Heart right ventricle (tissue), 16 donors: Measurements from ENCODE around the gene NBPF4. TPM values are rescaled to one million over a fixed set of nuclear protein-coding genes. Genes with fewer than 3 reads are reported as not detected.
"Not testable (repeated sequence)": the region's sequence is repeated elsewhere in the genome, so short reads cannot be mapped to it uniquely, and the experiment has no call there.

ENCODE experiments used
- ATAC-seq, 8 donors: fragments of 200-7000 bp; cut with Tn5 transposase; one replicate each; pipeline ENCODE4 v1.9.1; 2020; ENCODE audit warnings: mild to moderate bottlenecking in 8 of 8, moderate library complexity in 8 of 8, moderate number of reproducible peaks in 1 of 8
- DNase-seq, 2 donors: peaks; one replicate each; pipeline ENCODE4 v3.0.0-alpha.2; 2020
- H3K27ac ChIP-seq, 10 donors: fragments of 200-600 bp; sonication (generic) in 2 of 10; one replicate each; pipeline versions ENCODE4 v1.5.0 to v1.8.0; 2020 to 2022; ENCODE audit warnings: mild to moderate bottlenecking in 3 of 10
- H3K27me3 ChIP-seq, 7 donors: fragments of 200-600 bp; one replicate each; pipeline ENCODE4 v1.8.0; 2021 to 2022; ENCODE audit warnings: mild to moderate bottlenecking in 2 of 7
- H3K36me3 ChIP-seq, 9 donors: fragments of 200-600 bp; sonication (generic) in 1 of 9; one replicate each; pipeline versions ENCODE4 v1.5.0 to v1.8.0; 2020 to 2022; ENCODE audit warnings: mild to moderate bottlenecking in 2 of 9
- H3K4me1 ChIP-seq, 9 donors: fragments of 200-600 bp; sonication (generic) in 1 of 9; one replicate each; pipeline versions ENCODE4 v1.5.0 to v1.8.0; 2020 to 2022; ENCODE audit warnings: mild to moderate bottlenecking in 4 of 9
- H3K4me3 ChIP-seq, 10 donors: fragments of 200-600 bp; sonication (generic) in 2 of 10; one replicate each; pipeline versions ENCODE4 v1.5.0 to v1.8.0; 2020 to 2022; ENCODE audit warnings: mild to moderate bottlenecking in 7 of 10, moderate library complexity in 2 of 10
- H3K9me3 ChIP-seq, 11 donors: fragments of 200-600 bp in 10 of 11; sonication (generic) in 2 of 11; one replicate each; pipeline versions ENCODE4 v1.5.0 to v1.8.0; 2013 to 2022; ENCODE audit warnings: mild to moderate bottlenecking in 2 of 11, control low read depth in 1 of 11, moderate library complexity in 1 of 11
- WGBS, 2 donors: extraction: QIAGEN DNeasy Blood & Tissue Kit; methylation state at CpG; one replicate each; pipeline ENCODE4 v1.1.7; 2013; ENCODE audit warnings: inconsistent platforms in 1 of 2; 5-methylcytosine and 5-hydroxymethylcytosine counted together
- intact Hi-C, 10 donors: fragments of 100-400 bp; cut with DNase I; formaldehyde crosslinking; loops; one replicate each; pipeline versions ENCODE4 v1.11.1 to v1.14.2; 2022
- long read RNA-seq, 3 donors: library from polyadenylated mRNA; unstranded; transcript quantifications; one replicate each; pipeline ENCODE4 v2.0.0, GENCODE V29; 2020 to 2021
- polyA plus RNA-seq, 2 donors: library from polyadenylated mRNA; stranded (reverse); fragments of 200-250 nt; gene quantifications; one replicate each; pipeline ENCODE4 v1.2.3, GENCODE V29; 2013
- total RNA-seq, 10 donors: library from RNA; stranded (reverse); fragmentation: NEBNext Ultra II Directional in 3 of 10; extraction: Animal tissue kit (Norgen Biotek cat#: 25700) in 3 of 10; gene quantifications; one replicate each; pipeline versions ENCODE4 v1.2.1 to v1.2.4, GENCODE V29; 2021 to 2023
- donor health status: Arrhythmogenic right ventricular cardiomyopathy.
- donor health status: ischemic (EF 13 %, LVEDD 7.1; RV severe dilation, severe dysfunction).
- donor health status: healthy with polysubstance abuse.
- donor health status: DM: no; HTN: yes; CAD: no.
- donor health status: DM: no; HTN: no; CAD: no.
- donor health status: ischemic (EF 25% LVEDD 6.9; RV normal size, moderate dysfunction).
- donor health status: ischemic (EF 25% LVEDD 5.7; RV mildly dilated, moderate dysfunction).
- donor health status: healthy.
- donor health status: DM: yes; HTN: yes; CAD: no.
- donor health status: Ischemic cardiomyopathy.
- donor health status: ischemic (EF 35%, LVEDD 5.7; RV mildly dilated, moderate dysfunction).
- donor health status: nonischemic (EF 11% LVEDD 7.7; RV severe dilation, severe dysfunction).
- donor health status: DM: yes; HTN: yes; CAD: no.
- donor health status: PGD.
- donor health status: ischemic (EF 29% LVEDD 5.4; RV normal size, mild dysfunction).
- donor health status: nonischemic (EF 23%, LVEDD 6.1; RV moderate dilation, normal function).

Gene NBPF4
- total RNA-seq, result not detected
- polyA plus RNA-seq, result not detected
- long read RNA-seq, donor 1, result 0 reads
- long read RNA-seq, donor 2, result 0 reads
- long read RNA-seq, donor 3, result 0 reads

GRCh38 chr1:108243976-108244375 is at the start of gene NBPF4:
Gene NBPF4, minus strand, starts transcription at chr1:108244076. Its CDS starts 315 bp downstream, at chr1:108243761.
- no CpG with 5 or more reads among the region's 3 CpGs for WGBS, 2 donors
- H3K9me3 ChIP-seq, H3K4me1 ChIP-seq, H3K27me3 ChIP-seq, H3K4me3 ChIP-seq, H3K27ac ChIP-seq, ATAC-seq, DNase-seq, H3K36me3 ChIP-seq, intact Hi-C loops: not testable (repeated sequence)

- H3K27me3 ChIP-seq, ATAC-seq, DNase-seq, H3K4me1 ChIP-seq, intact Hi-C loops, H3K9me3 ChIP-seq, H3K4me3 ChIP-seq, H3K27ac ChIP-seq, H3K36me3 ChIP-seq: not testable (repeated sequence)
- WGBS, 2 donors, result no CpG with 5 or more reads among the region's 6 CpGs
These were observed 38.8 kb upstream of the NBPF4 start for GRCh38 chr1:108282528-108283257.

GRCh38 chr1:108272485-108273327 is 28.8 kb upstream of the NBPF4 start:
- H3K4me1 ChIP-seq, H3K27ac ChIP-seq, H3K4me3 ChIP-seq, intact Hi-C loops, H3K27me3 ChIP-seq, DNase-seq, H3K36me3 ChIP-seq, H3K9me3 ChIP-seq: not testable (repeated sequence)
- peak in 2 of 8 donors; percentile 38 to 51 for ATAC-seq
- WGBS, 2 donors, result no CpG with 5 or more reads among the region's 61 CpGs

GRCh38 chr1:108267097-108267496 is 23.2 kb upstream of the NBPF4 start:
- DNase-seq, H3K9me3 ChIP-seq, H3K36me3 ChIP-seq, H3K27me3 ChIP-seq, H3K27ac ChIP-seq, H3K4me1 ChIP-seq, ATAC-seq, intact Hi-C loops, H3K4me3 ChIP-seq: not testable (repeated sequence)
- WGBS, 2 donors, result 57 to 67% methylated on average over 1 of the region's 1 CpG

GRCh38 chr1:108261967-108262366 is 18.1 kb upstream of the NBPF4 start:
- ATAC-seq, H3K9me3 ChIP-seq, H3K27me3 ChIP-seq, DNase-seq, H3K27ac ChIP-seq, intact Hi-C loops, H3K4me1 ChIP-seq, H3K4me3 ChIP-seq, H3K36me3 ChIP-seq: not testable (repeated sequence)
- WGBS, 2 donors, result no CpG with 5 or more reads among the region's 11 CpGs

- H3K4me3 ChIP-seq, DNase-seq, H3K36me3 ChIP-seq, H3K27ac ChIP-seq, H3K27me3 ChIP-seq, H3K4me1 ChIP-seq, H3K9me3 ChIP-seq, ATAC-seq, intact Hi-C loops: not testable (repeated sequence)
- no CpG with 5 or more reads among the region's 10 CpGs for WGBS, 2 donors
These were observed 17.6 kb upstream of the NBPF4 start for GRCh38 chr1:108261519-108261918.

- WGBS, 2 donors, result no CpG with 5 or more reads among the region's 4 CpGs
- H3K27me3 ChIP-seq, H3K4me1 ChIP-seq, H3K4me3 ChIP-seq, H3K36me3 ChIP-seq, ATAC-seq, intact Hi-C loops, DNase-seq, H3K9me3 ChIP-seq, H3K27ac ChIP-seq: not testable (repeated sequence)
These were observed 16.8 kb upstream of the NBPF4 start for GRCh38 chr1:108260578-108261259.

- DNase-seq, H3K27me3 ChIP-seq, H3K9me3 ChIP-seq, intact Hi-C loops, H3K36me3 ChIP-seq, H3K27ac ChIP-seq, H3K4me3 ChIP-seq, ATAC-seq, H3K4me1 ChIP-seq: not testable (repeated sequence)
These were observed 11.6 kb upstream of the NBPF4 start for GRCh38 chr1:108255426-108255825.

GRCh38 chr1:108239426-108239825 is 4.5 kb downstream of the NBPF4 start:
- H3K27me3 ChIP-seq, DNase-seq, H3K27ac ChIP-seq, H3K36me3 ChIP-seq, H3K4me3 ChIP-seq, intact Hi-C loops, H3K4me1 ChIP-seq, H3K9me3 ChIP-seq: not testable (repeated sequence)
- WGBS, 2 donors, result no CpG with 5 or more reads among the region's 2 CpGs
- ATAC-seq, result peak in 4 of 8 donors; percentile 29 to 51 (median 40)

GRCh38 chr1:108235308-108235707 is 8.6 kb downstream of the NBPF4 start:
- not testable (repeated sequence) for H3K9me3 ChIP-seq

GRCh38 chr1:108232183-108232582 is 11.7 kb downstream of the NBPF4 start:
- H3K9me3 ChIP-seq, DNase-seq, H3K27me3 ChIP-seq, H3K4me3 ChIP-seq, H3K27ac ChIP-seq, intact Hi-C loops, H3K4me1 ChIP-seq, H3K36me3 ChIP-seq: not testable (repeated sequence)
- WGBS, 2 donors, result no CpG with 5 or more reads among the region's 3 CpGs
- ATAC-seq, result peak in 1 of 8 donors; percentile 22

More at GRCh38 chr1:108235308-108235707, 8.6 kb downstream of the NBPF4 start:
- H3K4me3 ChIP-seq, H3K27me3 ChIP-seq, DNase-seq, H3K36me3 ChIP-seq, H3K4me1 ChIP-seq, H3K27ac ChIP-seq, intact Hi-C loops, ATAC-seq: not testable (repeated sequence)
- no CpG with 5 or more reads among the region's 2 CpGs for WGBS, 2 donors
